MM.1S (cell line): ENCODE measurements around the gene IPP.

ENCODE experiments used
- CTCF ChIP-seq: fragments of 300-600 bp; sonication (generic); IDR thresholded peaks from 2 replicates; pipeline ENCODE4 v1.5.1; 2016; ENCODE audit warnings: antibody characterized with exemption, low read length, mixed read lengths
- EZH2 ChIP-seq: fragments of 300-600 bp; sonication (generic); optimal IDR thresholded peaks from 2 replicates; pipeline ENCODE3; 2017; ENCODE audit warnings: low read depth, mild to moderate bottlenecking, antibody characterized with exemption, low read length, mixed read lengths
- EZH2phosphoT487 ChIP-seq: fragments of 300-600 bp; sonication (generic); IDR thresholded peaks from 2 replicates; pipeline ENCODE4 v1.6.1; 2018; ENCODE audit warnings: antibody characterized with exemption, low read length

GRCh38 chr1:45677751-45678245 lies 72.7 kb downstream of the IPP start:
- TF ChIP-seq CTCF (no peak), EZH2phosphoT487 (no peak), EZH2 (no peak)
